GM21447 (cell line): ENCODE data around the gene ALAS1.

Experiments
- ATAC-seq: cut with Tn5 transposase; IDR thresholded peaks from one replicate; pipeline ENCODE4 v1.9.1; 2021; ENCODE audit not compliant: unreplicated experiment

The ALAS1 gene

GRCh38 chr3:52248816-52249547 lies 51.0 kb downstream of the ALAS1 start:
- ATAC-seq: no peak

GRCh38 chr3:52249683-52250082 lies 51.7 kb downstream of the ALAS1 start:
- no peak for ATAC-seq

GRCh38 chr3:52250122-52250521 lies 52.2 kb downstream of the ALAS1 start:
- ATAC-seq: no peak

- peak; percentile 92 for ATAC-seq
Observed at GRCh38 chr3:52253314-52254304, 55.6 kb downstream of the ALAS1 start.

GRCh38 chr3:52254608-52255007 lies 56.6 kb downstream of the ALAS1 start:
- ATAC-seq: no peak

- no peak for ATAC-seq
Observed at GRCh38 chr3:52256159-52256558, 58.2 kb downstream of the ALAS1 start.

GRCh38 chr3:52256622-52257021 lies 58.7 kb downstream of the ALAS1 start:
- ATAC-seq: no peak

- no peak for ATAC-seq
Observed at GRCh38 chr3:52257911-52258310, 60.0 kb downstream of the ALAS1 start.

- no peak for ATAC-seq
Observed at GRCh38 chr3:52259035-52259434, 61.1 kb downstream of the ALAS1 start.

- no peak for ATAC-seq
Observed at GRCh38 chr3:52259448-52259847, 61.5 kb downstream of the ALAS1 start.

GRCh38 chr3:52262447-52262846 lies 64.5 kb downstream of the ALAS1 start:
- ATAC-seq: no peak
